Central memory CD8-positive, alpha-beta T cell (primary cell): ENCODE measurements around the gene PBX3.
A peak's percentile ranks its signal among the peaks of the same experiment; 100 is the strongest.

Experiments used
- ATAC-seq: fragments of 150-1000 bp; cut with Tn5 transposase; replicated peaks from 2 replicates; pipeline ENCODE4 v1.10.0; 2022; ENCODE audit warnings: mild to moderate bottlenecking, moderate FRiP score, moderate number of reproducible peaks; ENCODE audit not compliant: poor library complexity, severe bottlenecking; ENCODE audit errors: extremely low read depth
- DNase-seq, 2 donors: peaks; one replicate each; pipeline ENCODE4 v3.0.0; 2021; ENCODE audit warnings: low spot score in 2 of 2
- H3K27ac Mint-ChIP-seq: one replicate; pipeline ENCODE4 v1.8.0; 2022; ENCODE audit warnings: low read depth, mild to moderate bottlenecking, moderate library complexity, mixed read lengths
- H3K27me3 Mint-ChIP-seq: one replicate; pipeline ENCODE4 v1.8.0; 2022; ENCODE audit warnings: mixed read lengths
- H3K36me3 Mint-ChIP-seq: one replicate; pipeline ENCODE4 v1.8.0; 2022; ENCODE audit warnings: mild to moderate bottlenecking, moderate library complexity, mixed read lengths; ENCODE audit not compliant: insufficient read depth
- H3K4me1 Mint-ChIP-seq: one replicate; pipeline ENCODE4 v1.8.0; 2022; ENCODE audit warnings: mixed read lengths
- H3K4me3 Mint-ChIP-seq: one replicate; pipeline ENCODE4 v1.8.0; 2022; ENCODE audit warnings: mild to moderate bottlenecking, moderate library complexity, mixed read lengths
- H3K9me3 Mint-ChIP-seq: one replicate; pipeline ENCODE4 v1.8.0; 2022; ENCODE audit warnings: mixed read lengths

The PBX3 gene

GRCh38 chr9:125974705-125975104, 227.5 kb downstream of the PBX3 start:
- no peaks in the 10 kb centered on the region for H3K27me3 Mint-ChIP-seq
- no peaks in the 10 kb centered on the region for H3K4me1 Mint-ChIP-seq
- DNase-seq: no peak
- no peaks in the 10 kb centered on the region for H3K36me3 Mint-ChIP-seq
- peaks cover 4% of the 10 kb centered on the region for H3K9me3 Mint-ChIP-seq
- H3K4me3 Mint-ChIP-seq: no peak overlapping the region
- ATAC-seq: no peak
- no peak overlapping the region for H3K27ac Mint-ChIP-seq

GRCh38 chr9:125977223-125977622, 230.1 kb downstream of the PBX3 start:
- ATAC-seq (no peak), DNase-seq (no peak)
- H3K4me1 Mint-ChIP-seq: no peaks in the 10 kb centered on the region
- H3K4me3 Mint-ChIP-seq: no peak overlapping the region
- peak overlapping the region; percentile 36 for H3K27ac Mint-ChIP-seq
- H3K27me3 Mint-ChIP-seq: peaks cover 15% of the 10 kb centered on the region
- H3K9me3 Mint-ChIP-seq: peaks cover 9% of the 10 kb centered on the region
- no peaks in the 10 kb centered on the region for H3K36me3 Mint-ChIP-seq

GRCh38 chr9:125979383-125979782, 232.2 kb downstream of the PBX3 start:
- H3K27me3 Mint-ChIP-seq: peaks cover 28% of the 10 kb centered on the region
- no peak overlapping the region for H3K27ac Mint-ChIP-seq
- H3K36me3 Mint-ChIP-seq: no peaks in the 10 kb centered on the region
- no peak overlapping the region for H3K4me3 Mint-ChIP-seq
- no peaks in the 10 kb centered on the region for H3K4me1 Mint-ChIP-seq
- H3K9me3 Mint-ChIP-seq: peaks cover 9% of the 10 kb centered on the region
- no peak for ATAC-seq
- DNase-seq: no peak

- Mint-ChIP-seq H3K36me3 (no peaks in the 10 kb centered on the region), H3K9me3 (peaks cover 15% of the 10 kb centered on the region), H3K27ac (no peak overlapping the region), H3K4me3 (no peak overlapping the region), H3K4me1 (no peaks in the 10 kb centered on the region), H3K27me3 (peaks cover 28% of the 10 kb centered on the region)
- no peak for ATAC-seq
- no peak for DNase-seq
These were observed 235.7 kb downstream of the PBX3 start for GRCh38 chr9:125982798-125983406.

- peaks cover 15% of the 10 kb centered on the region for H3K9me3 Mint-ChIP-seq
- no peak overlapping the region for H3K4me3 Mint-ChIP-seq
- no peak overlapping the region for H3K27ac Mint-ChIP-seq
- DNase-seq (no peak), ATAC-seq (no peak)
- H3K36me3 Mint-ChIP-seq: peaks cover 2% of the 10 kb centered on the region
- no peaks in the 10 kb centered on the region for H3K4me1 Mint-ChIP-seq
- peaks cover 28% of the 10 kb centered on the region for H3K27me3 Mint-ChIP-seq
These were observed 236.5 kb downstream of the PBX3 start for GRCh38 chr9:125983681-125984080.

GRCh38 chr9:125984461-125984860, 237.3 kb downstream of the PBX3 start:
- Mint-ChIP-seq H3K27ac (no peak overlapping the region), H3K4me1 (no peaks in the 10 kb centered on the region), H3K4me3 (no peak overlapping the region), H3K27me3 (peaks cover 28% of the 10 kb centered on the region), H3K36me3 (peaks cover 2% of the 10 kb centered on the region), H3K9me3 (peaks cover 13% of the 10 kb centered on the region)
- DNase-seq (no peak), ATAC-seq (no peak)

- peaks cover 6% of the 10 kb centered on the region for H3K9me3 Mint-ChIP-seq
- H3K36me3 Mint-ChIP-seq: peaks cover 2% of the 10 kb centered on the region
- ATAC-seq: no peak
- no peak overlapping the region for H3K4me3 Mint-ChIP-seq
- DNase-seq: no peak
- H3K4me1 Mint-ChIP-seq: no peaks in the 10 kb centered on the region
- H3K27me3 Mint-ChIP-seq: peaks cover 29% of the 10 kb centered on the region
- no peak overlapping the region for H3K27ac Mint-ChIP-seq
These were observed 238.2 kb downstream of the PBX3 start for GRCh38 chr9:125985142-125985997.

GRCh38 chr9:125985998-125986655, 239.0 kb downstream of the PBX3 start:
- H3K4me3 Mint-ChIP-seq: no peak overlapping the region
- peaks cover 6% of the 10 kb centered on the region for H3K9me3 Mint-ChIP-seq
- DNase-seq (no peak), ATAC-seq (no peak)
- H3K27ac Mint-ChIP-seq: no peak overlapping the region
- no peaks in the 10 kb centered on the region for H3K4me1 Mint-ChIP-seq
- H3K36me3 Mint-ChIP-seq: peaks cover 2% of the 10 kb centered on the region
- H3K27me3 Mint-ChIP-seq: peaks cover 33% of the 10 kb centered on the region

GRCh38 chr9:125986966-125987365, 239.8 kb downstream of the PBX3 start:
- H3K4me3 Mint-ChIP-seq: no peak overlapping the region

GRCh38 chr9:125987420-125987819, 240.2 kb downstream of the PBX3 start:
- DNase-seq (no peak), ATAC-seq (no peak)
- Mint-ChIP-seq H3K36me3 (peaks cover 2% of the 10 kb centered on the region), H3K4me3 (no peak overlapping the region), H3K27me3 (peaks cover 21% of the 10 kb centered on the region), H3K4me1 (no peaks in the 10 kb centered on the region), H3K27ac (no peak overlapping the region), H3K9me3 (peaks cover 6% of the 10 kb centered on the region)

More at GRCh38 chr9:125986966-125987365, 239.8 kb downstream of the PBX3 start:
- peaks cover 6% of the 10 kb centered on the region for H3K9me3 Mint-ChIP-seq
- no peak for DNase-seq
- ATAC-seq: no peak
- no peak overlapping the region for H3K27ac Mint-ChIP-seq
- H3K27me3 Mint-ChIP-seq: peaks cover 25% of the 10 kb centered on the region
- peaks cover 2% of the 10 kb centered on the region for H3K36me3 Mint-ChIP-seq
- no peaks in the 10 kb centered on the region for H3K4me1 Mint-ChIP-seq

GRCh38 chr9:125988479-125989050, 241.4 kb downstream of the PBX3 start:
- DNase-seq: no peak
- H3K4me1 Mint-ChIP-seq: no peaks in the 10 kb centered on the region
- no peak for ATAC-seq
- H3K9me3 Mint-ChIP-seq: peaks cover 6% of the 10 kb centered on the region
- H3K27ac Mint-ChIP-seq: no peak overlapping the region
- H3K4me3 Mint-ChIP-seq: no peak overlapping the region
- peaks cover 2% of the 10 kb centered on the region for H3K36me3 Mint-ChIP-seq
- peaks cover 15% of the 10 kb centered on the region for H3K27me3 Mint-ChIP-seq

- Mint-ChIP-seq H3K27me3 (peaks cover 10% of the 10 kb centered on the region), H3K36me3 (peaks cover 2% of the 10 kb centered on the region), H3K4me1 (no peaks in the 10 kb centered on the region), H3K4me3 (no peak overlapping the region), H3K9me3 (peaks cover 6% of the 10 kb centered on the region), H3K27ac (no peak overlapping the region)
- DNase-seq (no peak), ATAC-seq (no peak)
These were observed 241.9 kb downstream of the PBX3 start for GRCh38 chr9:125989090-125989501.
